HG02623 (cell line): Measurements from ENCODE around the gene EEIG2.

Source experiments
- ATAC-seq: cut with Tn5 transposase; IDR thresholded peaks from one replicate; pipeline ENCODE4 v1.9.1; 2021; ENCODE audit warnings: moderate library complexity; ENCODE audit not compliant: unreplicated experiment

Gene EEIG2

GRCh38 chr1:108575375-108575774 is 15.5 kb downstream of the EEIG2 start:
- ATAC-seq = no peak

- no peak for ATAC-seq
Measured at GRCh38 chr1:108583757-108584427, 24.0 kb downstream of the EEIG2 start.

GRCh38 chr1:108584428-108584856 is 24.5 kb downstream of the EEIG2 start:
- peak; percentile 53 for ATAC-seq

GRCh38 chr1:108585313-108585712 is 25.4 kb downstream of the EEIG2 start:
- no peak for ATAC-seq

GRCh38 chr1:108590441-108590840 is 30.5 kb downstream of the EEIG2 start:
- no peak for ATAC-seq

- no peak for ATAC-seq
Measured at GRCh38 chr1:108590957-108591356, 31.1 kb downstream of the EEIG2 start.

GRCh38 chr1:108591466-108591865 is 31.6 kb downstream of the EEIG2 start:
- ATAC-seq = no peak

GRCh38 chr1:108592030-108592759 is 32.3 kb downstream of the EEIG2 start:
- no peak for ATAC-seq

- no peak for ATAC-seq
Measured at GRCh38 chr1:108593448-108593847, 33.5 kb downstream of the EEIG2 start.

GRCh38 chr1:108595507-108595906 is 35.6 kb downstream of the EEIG2 start:
- no peak for ATAC-seq

GRCh38 chr1:108597041-108597440 is 37.1 kb downstream of the EEIG2 start:
- ATAC-seq = no peak

- ATAC-seq = no peak
Measured at GRCh38 chr1:108598340-108598739, 38.4 kb downstream of the EEIG2 start.

GRCh38 chr1:108600504-108600903 is 40.6 kb downstream of the EEIG2 start:
- no peak for ATAC-seq

- no peak for ATAC-seq
Measured at GRCh38 chr1:108601708-108602410, 42.0 kb downstream of the EEIG2 start.

- ATAC-seq = no peak
Measured at GRCh38 chr1:108605633-108606032, 45.7 kb downstream of the EEIG2 start.

- no peak for ATAC-seq
Measured at GRCh38 chr1:108606478-108606877, 46.6 kb downstream of the EEIG2 start.

- no peak for ATAC-seq
Measured at GRCh38 chr1:108609483-108610049, 49.7 kb downstream of the EEIG2 start.
